NCI-H2227 treated with DMSO at 0.1 percent for 48 hours (cell line): ENCODE results near the gene COX19.
"Not testable (repeated sequence)": the region's sequence is repeated elsewhere in the genome, so short reads cannot be mapped to it uniquely, and the experiment has no call there.

Experiments
- DNase-seq: peaks from one replicate; lab custom pipeline; 2025; lab: John Stamatoyannopoulos, UW

Gene COX19

DNA sequence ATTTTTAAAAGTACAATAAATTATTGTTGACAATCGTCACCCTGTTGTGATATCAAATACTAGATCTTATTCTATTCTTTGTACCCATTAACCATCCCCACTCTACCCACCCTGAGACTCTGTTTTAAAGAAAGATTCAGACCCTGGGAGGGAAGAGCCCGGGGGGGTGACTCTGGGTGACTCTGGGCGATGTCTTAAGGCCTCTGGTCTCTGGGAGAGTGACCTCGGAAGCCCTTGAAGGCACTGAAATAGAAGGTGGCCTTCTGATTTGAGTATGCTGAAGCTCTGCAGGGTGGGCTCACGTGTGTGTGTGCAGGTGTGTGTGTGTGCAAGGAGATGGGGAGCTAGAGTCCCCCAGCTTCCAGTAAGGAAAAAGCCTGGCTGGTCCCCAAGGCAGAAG lies 30.6 kb downstream of the COX19 start:
- DNase-seq, result no peak

DNA sequence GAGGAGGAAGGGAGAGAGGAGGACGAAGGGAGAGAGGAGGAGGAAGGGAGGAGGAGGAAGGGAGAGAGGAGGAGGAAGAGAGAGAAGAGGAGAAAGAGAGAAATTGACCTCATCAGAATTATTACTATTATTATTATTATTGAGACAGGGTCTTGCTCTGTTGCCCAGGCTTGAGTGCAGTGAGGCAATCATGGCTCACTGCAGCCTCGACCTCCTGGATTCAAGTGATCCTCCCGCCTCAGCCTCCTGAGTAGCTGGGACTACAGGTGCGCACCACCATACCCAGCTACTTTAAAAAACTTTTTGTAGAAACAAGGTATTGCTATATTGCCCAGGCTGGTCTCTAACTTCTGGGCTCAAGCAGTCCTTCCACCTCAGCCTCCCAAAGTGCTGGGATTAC lies 31.6 kb downstream of the COX19 start:
- DNase-seq, result not testable (repeated sequence)

DNA sequence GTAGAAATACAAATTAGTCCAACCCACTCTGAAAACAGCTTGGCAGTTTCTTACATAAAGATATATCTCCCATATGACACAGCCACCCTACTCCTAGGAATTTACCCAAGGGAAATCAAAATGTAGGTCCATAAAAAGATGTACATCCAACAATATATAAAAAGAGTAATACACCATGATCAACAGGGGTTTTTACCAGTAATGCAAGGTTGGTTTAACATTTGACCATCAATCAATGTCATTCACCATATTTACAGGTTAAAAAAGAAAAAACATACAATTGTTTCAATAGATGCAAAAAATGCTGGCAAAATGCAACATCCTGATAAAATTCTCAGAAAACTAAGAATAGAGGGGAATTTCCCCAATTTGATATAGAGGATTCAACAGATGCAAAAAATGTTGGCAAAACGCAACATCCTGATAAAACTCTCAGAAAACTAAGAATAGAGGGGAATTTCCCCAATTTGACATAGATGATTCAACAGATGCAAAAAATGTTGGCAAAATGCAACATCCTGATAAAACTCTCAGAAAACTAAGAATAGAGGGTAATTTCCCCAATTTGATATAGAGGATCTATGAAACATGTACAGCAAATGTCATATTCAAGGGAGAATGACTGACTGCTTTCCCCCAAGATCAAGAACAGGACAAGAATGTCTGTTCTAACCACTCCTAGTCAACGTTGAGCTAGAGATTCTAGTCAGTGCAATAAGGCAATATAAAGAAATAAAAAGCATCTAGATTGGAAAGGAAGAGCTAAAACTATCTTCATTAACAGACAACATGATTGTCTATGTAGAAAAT lies 34.5 kb downstream of the COX19 start:
- no peak for DNase-seq

DNA sequence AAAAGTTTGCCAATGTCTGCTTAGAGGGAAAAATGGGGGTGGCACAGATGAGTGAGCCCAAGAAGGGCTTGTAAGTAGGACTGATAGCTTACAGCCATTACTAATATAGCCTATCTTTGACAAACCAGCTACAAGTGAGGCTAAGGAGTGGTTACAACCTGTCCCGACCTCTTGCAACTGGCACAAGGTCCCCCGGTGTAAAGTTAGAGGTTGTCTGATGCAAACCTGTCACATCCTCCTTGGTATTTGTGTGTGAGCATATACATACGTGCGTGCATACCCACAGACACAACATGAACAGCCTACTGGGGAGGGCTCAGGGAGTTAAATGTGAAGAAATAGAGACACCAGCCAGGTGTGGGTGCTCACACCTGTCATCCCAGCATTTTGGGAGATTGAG lies 35.5 kb downstream of the COX19 start:
- no peak for DNase-seq

DNA sequence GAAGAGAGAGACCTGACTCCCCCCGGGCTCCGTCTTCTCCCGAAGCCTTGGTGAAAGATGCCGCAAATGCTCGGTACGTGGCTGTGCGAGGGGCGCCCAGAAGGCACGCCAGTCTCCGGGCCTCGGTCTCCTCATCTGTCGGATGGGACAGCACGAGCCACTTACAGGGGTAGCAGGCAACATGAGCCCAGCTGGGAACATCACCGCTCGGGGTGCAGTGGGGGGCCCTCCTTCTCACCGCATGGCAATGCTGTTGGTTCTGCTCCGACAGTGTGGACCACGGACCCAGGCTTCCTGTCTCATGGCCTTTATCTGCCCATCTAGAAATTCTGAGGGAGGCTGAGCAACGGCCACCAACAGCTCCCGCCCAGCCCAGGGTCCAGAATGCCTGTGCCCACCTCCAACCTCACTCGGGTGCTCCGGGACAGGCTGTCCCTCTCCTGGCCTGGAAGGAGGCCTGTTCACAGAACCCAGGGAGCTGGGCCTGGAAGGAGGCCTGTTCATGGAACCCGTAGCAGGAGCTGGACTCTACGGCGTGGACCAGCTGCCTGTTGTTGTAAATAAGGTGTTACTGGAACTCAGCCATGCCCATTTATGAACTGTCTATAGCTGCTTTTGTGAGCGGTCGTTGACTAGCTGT lies 36.7 kb downstream of the COX19 start:
- DNase-seq, result no peak

DNA sequence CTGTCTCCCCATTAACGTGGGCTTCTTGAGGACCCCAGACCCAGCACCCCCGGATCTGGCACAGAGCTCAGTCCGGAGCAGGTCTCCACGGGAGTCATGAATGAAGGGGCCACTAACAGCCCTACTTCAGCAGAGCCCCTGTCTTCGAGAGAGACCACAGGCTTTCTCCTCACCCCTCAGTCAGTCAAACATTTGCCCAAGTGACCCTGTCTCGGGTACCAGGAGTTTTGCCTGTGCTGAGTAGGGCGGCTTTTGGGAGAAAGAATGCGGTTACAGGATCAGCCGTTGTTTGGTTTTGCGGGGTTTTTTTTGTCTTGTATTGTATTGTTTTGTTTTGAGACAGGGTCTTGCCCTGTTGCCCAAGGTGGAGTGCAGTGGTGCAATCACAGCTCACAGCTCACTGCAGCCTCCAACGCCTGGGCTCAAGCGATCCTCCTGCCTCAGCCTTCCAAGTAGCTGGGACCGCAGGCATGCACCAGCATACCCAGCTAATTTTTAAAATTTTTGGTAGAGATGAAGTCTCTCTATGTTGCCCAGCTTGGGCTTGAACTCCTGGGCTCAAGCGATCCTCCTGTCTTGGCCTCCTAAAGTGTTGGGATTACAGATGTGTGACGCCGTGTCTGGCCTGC lies 37.4 kb downstream of the COX19 start:
- DNase-seq, result no peak

DNA sequence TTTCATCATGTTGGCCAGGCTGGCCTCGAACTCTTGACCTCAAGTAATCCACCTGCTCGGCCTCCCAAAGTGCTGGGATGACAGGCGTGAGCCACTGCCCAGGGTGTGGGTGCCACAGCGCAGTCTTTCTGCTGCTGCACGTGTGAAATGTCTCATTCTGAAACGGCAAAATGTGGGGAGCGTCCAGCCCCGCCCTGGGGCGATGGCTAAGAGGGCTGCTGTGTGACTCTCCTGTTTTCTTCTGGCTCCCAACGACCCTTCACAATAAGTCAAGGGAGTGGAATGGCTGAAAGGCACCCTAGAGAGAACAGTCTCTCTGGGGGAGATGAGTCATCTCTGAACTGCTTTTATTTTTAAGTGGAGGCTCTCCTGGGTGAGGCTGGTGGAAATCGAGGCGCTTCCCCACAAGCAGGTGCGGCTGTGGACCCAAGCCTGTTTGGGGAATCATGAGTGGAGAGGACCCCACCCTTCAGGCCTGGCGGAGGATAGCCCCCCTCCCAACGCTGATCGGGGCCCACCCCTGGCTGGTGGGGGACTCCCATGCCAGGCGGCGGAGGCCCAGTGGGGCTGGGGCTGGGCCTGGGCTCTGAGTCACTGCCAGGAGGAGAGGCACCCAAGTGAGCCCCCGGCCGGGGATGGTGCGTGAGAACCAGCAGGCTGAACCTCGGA lies 38.8 kb downstream of the COX19 start:
- DNase-seq, result no peak

DNA sequence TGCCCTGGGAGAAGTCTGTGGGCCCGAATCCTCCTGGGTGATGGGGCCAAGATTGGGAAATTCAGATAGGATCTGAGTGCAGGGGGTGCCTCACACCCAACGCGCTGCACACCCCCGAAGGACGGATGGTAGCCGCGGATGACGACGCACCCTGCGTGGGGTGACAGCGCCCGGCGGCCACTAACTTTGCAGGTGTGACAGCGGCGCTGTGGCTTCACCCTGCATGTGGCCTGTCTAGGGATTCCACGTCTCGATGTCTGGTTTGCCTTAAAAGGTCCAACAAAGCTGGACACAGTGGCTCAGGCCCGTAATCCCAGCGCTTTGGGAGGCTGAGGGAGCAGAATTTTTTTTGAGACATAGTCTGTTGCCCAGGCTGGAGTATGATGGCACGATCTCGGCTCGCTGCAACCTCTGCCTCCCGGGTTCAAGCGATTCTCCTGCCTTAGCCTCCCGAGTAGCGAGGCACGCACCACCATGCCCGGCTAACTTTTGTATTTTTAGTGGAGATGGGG lies 39.4 kb downstream of the COX19 start:
- DNase-seq, result no peak

DNA sequence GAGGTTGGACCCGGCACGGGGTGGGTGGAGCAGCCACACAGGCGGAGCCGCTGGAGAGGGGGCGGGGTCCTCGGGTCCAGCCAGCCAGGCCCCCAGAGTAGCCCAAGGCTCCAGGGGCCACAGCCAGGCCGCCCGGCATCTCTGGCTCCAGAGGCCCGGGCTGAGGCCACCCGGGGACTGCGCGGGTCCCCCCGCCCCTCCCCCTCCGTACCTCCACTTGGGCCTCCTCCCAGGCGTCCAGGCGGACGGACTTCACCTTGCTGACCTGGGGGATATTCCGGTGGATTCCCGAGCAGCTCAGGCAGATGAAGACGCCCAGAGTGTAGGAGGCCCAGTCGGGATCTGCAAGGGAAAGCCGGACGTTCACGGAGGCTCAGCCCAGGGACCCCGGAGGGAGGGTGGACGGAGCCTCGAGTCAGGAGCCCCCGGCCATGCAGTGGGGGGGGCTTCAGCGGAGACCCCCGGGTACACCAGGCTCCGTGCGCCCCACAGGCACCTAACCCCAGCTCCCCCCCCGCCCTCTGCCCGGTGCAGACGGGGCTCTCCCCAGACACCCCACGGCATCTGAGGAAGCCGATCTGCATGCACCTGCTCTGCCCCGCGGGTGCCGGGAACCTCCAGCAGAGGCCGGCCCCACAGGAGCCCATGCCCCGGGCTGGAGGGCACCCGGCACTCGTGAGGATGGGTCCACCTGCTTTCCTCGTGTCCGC lies 40.0 kb downstream of the COX19 start:
- DNase-seq, result no peak

DNA sequence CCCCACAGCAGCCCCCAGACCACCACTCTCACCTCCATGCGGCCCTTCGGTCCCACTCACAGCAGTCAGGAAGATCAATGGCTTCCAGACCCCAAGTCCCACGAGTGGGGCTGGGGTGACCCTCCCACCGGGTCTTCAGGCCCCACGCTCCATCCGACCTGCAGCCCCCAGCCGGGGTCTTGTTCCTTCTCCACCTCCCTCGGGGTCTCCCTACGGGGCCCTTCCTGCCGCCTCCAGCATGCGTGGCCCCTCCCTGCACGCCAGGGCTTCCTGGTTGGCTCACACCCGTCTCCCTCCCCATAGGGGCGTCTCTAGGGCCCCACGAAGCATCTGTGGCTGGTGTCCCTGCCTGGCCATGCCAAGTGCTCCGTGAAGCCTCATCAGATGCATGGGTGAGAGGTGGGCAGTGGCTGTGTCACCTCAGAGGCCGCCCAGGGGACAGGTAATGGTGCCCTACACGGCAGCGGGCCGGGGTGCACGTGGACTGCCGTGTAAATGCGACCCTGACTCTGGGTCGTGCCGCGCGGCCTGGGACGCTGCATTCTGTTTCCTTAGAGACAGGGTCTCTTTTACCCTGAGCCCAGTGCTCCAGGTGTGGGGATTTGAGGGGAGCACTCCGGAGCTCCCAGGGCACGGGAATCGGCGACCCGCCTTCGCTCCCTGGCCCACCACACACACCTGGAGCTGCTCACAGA lies 40.7 kb downstream of the COX19 start:
- no peak for DNase-seq

DNA sequence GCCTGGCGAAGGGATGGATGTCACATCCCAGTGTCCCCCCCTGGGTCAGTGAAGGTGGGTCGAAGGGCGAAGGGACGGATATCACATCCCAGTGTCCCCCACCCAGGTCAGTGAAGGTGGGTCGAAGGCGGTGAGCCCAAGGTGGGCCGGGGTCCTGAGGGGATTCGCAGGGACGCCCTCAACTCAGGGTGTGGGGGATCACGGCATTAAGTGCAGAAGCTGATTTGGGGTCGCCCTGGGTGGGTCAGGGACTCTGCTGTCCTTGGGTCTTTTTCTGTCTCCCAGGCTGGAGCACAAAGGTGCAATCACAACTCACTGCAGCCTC lies 42.7 kb downstream of the COX19 start:
- no peak for DNase-seq

DNA sequence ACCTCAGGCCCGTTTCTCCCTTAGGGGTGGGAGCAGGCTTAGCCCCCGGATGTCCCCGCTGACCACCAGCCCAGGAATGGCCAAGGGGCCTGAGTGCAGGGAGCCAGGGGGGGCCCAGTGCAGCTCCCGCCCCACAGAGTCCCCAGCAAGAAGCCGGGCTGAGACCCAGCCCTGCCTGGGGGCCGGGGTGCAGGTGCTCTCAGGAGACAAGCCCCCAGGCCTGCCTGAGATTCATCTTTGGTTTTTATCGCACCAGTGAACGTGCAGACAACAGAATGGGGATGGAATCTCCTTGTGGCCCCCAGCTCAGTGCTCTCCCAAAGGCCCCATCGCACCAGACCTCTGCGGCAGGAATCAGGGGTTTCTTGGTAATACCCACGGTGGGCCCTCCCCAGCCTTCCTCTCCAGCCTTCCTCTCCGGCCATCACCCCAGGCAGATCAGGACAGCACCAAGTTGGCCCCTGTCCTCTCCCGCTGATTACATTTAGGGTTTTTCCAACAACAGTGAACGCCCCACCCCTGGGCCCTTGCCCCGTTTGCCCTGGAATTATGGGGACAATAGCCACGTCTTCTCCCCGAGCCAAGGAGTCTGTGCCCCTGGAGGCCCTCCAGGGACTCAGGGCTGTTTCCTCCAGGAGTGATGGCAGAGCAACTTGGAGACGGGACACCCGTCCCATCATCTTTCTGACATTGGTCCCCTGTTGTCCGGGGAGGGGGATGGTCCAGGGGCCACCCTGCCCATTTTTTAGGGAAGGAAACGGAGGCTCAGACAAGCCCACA lies 43.3 kb downstream of the COX19 start:
- no peak for DNase-seq

DNA sequence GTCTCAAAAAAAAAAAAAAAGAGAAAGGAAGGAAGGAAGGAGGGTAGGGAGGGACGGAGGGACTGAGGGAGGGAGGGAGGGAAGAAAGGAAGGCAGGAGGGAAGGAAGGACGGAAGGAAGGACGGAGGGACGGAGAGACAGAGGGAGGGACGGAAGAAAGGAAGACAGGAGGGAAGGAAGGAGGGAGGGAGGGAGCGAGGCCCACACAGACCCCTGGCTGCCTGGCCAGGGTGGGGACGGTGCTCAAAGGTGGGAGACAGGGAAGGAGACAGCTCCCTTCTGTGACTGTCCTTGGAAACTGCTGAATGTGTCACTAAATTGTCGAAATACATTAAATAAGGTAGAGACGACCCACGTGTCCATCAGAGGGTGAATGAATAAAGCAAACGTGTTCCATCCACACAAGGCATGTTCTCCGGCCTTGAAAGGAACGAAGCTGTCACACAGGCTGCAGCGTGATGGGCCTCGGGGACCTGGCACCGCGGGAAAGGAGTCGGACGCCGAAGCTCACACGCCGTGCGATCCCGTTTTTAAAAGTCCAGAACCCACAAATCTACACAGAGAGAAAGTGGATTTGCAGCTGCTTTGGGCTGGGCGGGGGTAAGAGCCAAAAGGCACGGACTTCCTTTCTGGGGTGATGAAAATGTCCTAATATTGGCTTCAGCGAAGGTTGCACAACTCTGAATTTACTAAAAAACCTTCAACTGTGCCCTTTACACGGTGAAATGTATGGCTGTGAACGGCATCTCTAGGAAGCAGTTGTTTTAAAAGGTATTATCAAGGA lies 44.2 kb downstream of the COX19 start:
- no peak for DNase-seq

DNA sequence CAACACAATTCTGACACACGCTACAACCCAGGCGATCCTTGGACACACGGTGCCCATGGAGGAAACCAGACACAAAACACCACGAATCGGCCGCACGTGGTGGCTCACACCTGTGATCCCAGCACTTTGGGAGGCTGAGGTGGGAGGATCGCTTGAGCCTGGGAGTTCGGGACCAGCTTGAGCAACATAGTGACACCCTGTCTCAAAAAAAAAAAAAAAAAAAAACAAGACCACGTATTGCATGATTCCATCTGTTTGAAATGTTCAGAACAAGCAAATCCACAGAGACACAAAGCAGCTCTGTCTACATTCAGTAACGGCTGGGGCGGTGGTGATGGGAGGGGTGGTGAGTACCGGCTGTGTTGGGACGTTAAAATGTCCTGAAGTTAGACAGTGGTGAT lies 46.0 kb downstream of the COX19 start:
- DNase-seq, result no peak

DNA sequence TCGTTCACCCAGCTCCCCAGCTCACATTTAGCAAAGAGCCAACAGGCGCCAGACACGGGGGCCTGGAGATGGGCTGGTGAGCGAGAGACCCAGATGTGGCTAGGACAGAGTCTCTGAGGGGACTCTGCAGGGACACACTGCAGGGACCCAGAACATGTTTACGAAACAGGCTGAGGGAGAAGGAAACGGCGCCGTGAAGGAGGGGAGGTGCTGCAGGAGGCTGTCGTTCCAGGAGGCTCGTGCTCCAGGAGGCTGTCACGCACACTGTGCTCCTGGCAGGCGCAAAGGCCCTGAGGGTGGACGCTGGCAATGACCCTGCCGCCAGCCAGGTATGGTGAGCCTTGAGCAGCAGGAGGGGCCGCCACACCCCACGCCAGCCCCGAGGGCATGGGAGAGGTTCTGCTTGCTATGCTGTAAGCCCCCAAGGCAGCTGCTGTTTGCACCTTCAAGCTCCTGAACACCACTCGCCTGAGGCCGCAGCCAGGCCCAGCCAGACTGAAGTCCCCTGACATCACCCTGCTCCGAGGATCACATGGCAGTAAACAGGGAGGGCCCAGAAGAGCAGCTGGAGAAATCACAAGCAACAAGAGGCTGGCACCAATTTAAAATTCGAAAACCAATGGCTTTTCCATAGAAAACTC lies 48.2 kb downstream of the COX19 start:
- no peak for DNase-seq

DNA sequence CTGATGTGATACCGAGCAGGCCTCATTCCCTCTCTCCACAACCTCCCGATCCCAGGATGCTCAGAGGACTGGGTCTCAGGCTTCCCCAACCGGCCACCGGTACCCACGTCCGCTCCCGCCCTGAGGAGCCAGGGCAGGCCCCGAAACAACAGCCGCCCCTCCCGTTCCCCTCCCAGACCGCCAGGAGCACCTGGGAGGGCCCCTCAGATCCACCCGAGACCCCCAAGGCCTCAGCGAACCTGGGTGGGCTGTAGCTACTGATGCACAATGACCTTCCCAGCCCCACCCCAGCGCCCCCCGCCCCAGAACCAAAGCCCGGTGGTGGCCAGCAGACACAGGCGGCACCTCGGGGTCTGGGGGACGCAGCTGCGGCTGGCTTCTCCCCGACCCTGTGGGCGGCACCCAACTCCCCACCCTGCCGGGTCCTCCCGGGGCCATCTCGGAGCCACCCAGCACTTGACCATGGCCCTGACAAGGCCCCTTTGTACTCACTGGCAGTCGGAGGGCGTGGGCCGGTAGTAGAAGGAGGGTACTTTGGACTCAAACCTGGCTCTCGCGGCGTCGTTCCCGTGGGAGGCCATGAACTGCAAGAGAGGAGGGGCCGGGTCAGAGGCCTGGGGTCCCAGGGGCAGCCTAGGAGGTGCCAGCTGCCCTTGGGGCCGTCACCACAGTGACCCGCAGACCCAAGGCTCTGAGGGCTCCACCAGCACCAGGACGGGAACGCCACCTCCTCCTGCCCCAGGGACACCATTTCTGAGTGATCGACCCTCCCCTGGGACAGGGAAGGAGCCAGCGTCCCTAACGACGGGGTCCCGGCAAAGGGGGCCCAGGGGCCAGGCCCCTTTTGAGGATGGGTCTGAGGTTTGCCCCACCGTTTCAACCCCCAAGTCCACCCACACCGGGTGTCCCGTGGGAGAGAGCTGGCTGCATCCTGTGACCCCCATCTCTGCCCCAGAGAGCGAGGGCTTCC lies 49.0 kb downstream of the COX19 start:
- DNase-seq, result no peak

DNA sequence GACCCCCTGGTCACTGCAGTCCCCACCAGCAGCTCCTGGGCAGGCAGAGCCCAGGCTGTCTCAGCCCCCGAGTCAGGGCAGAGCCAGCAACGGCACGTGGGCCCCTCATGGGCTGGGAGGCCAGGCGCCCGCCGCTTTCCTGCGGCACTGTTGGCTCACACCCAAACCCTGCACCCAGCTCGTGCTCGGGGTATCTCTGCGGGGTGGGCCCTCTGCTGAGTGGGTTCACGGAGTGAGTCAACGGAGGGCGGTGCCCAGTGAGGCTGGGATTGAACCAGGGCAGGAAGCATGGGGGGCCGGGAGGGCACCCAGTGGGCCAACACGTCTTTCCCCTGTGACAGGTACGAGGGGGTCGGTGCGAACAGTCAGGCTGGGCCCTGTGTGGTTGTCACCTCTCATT lies 49.7 kb downstream of the COX19 start:
- no peak for DNase-seq

DNA sequence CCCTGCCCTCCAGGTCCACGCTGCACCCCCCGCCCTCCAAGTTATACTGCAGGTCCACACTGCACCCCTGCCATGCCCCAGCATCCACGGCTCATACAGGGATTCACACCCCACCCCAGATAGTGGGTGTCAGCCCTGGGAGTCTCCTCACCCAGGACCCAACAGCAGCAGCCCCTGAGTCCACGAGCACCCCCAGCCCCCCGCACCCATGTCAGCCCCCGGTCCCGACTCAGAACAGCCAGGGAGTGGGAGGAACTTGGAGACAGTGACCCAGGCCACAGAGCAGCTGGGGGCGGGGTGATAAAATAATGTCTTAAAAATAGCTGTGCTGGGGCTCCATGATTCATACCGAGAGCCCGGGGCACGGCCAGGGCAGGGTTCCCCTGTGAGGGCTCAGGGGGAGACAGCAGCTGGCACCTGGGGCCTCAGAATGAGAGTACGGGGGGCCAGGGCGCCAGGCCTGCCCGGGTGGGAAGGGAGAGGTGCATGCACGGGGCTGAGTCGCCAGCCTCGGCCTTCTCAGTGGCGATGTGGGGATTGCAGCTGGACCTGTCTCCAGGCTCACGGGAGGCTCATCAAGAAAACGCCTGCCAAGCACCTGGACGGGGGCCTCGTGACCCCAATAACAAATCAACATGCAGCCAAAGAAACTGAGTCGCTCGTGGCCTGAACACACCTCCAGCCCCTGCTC lies 50.7 kb downstream of the COX19 start:
- no peak for DNase-seq
